Neural progenitor cell (in vitro differentiated cells): Measurements from ENCODE around the gene ARHGEF9.

ENCODE experiments used
- EZH2 ChIP-seq: fragments of 200-600 bp; sonication (generic); IDR thresholded peaks from 2 replicates; pipeline ENCODE4 v1.6.1; 2017; ENCODE audit warnings: antibody characterized with exemption, mild to moderate bottlenecking, moderate library complexity
- EZH2phosphoT487 ChIP-seq: fragments of 200-600 bp; sonication (generic); IDR thresholded peaks from 2 replicates; pipeline ENCODE4 v1.6.1; 2017; ENCODE audit warnings: antibody characterized with exemption
- TF ChIP-seq, protein P1 (sequence below): fragments of 200-600 bp; sonication (generic); IDR thresholded peaks from 2 replicates; pipeline ENCODE4 v1.5.1; 2017; ENCODE audit warnings: antibody characterized with exemption, mild to moderate bottlenecking

- TF ChIP-seq, protein P1, sequence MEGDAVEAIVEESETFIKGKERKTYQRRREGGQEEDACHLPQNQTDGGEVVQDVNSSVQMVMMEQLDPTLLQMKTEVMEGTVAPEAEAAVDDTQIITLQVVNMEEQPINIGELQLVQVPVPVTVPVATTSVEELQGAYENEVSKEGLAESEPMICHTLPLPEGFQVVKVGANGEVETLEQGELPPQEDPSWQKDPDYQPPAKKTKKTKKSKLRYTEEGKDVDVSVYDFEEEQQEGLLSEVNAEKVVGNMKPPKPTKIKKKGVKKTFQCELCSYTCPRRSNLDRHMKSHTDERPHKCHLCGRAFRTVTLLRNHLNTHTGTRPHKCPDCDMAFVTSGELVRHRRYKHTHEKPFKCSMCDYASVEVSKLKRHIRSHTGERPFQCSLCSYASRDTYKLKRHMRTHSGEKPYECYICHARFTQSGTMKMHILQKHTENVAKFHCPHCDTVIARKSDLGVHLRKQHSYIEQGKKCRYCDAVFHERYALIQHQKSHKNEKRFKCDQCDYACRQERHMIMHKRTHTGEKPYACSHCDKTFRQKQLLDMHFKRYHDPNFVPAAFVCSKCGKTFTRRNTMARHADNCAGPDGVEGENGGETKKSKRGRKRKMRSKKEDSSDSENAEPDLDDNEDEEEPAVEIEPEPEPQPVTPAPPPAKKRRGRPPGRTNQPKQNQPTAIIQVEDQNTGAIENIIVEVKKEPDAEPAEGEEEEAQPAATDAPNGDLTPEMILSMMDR: no peak
- TF ChIP-seq EZH2: no peak
- no peak for TF ChIP-seq EZH2phosphoT487
Measured at GRCh38 chrX:63784902-63785707, at the start of gene ARHGEF9.
